NCI-H128 (cell line): Measurements from ENCODE around the gene SLC2A4RG.

Experiments
- DNase-seq: peaks from one replicate; lab custom pipeline; 2025; ENCODE audit not compliant: unreplicated experiment; lab: John Stamatoyannopoulos, UW

Gene SLC2A4RG

GRCh38 chr20:63752411-63753101 is 13.0 kb downstream of the SLC2A4RG start:
- no peak for DNase-seq

DNA sequence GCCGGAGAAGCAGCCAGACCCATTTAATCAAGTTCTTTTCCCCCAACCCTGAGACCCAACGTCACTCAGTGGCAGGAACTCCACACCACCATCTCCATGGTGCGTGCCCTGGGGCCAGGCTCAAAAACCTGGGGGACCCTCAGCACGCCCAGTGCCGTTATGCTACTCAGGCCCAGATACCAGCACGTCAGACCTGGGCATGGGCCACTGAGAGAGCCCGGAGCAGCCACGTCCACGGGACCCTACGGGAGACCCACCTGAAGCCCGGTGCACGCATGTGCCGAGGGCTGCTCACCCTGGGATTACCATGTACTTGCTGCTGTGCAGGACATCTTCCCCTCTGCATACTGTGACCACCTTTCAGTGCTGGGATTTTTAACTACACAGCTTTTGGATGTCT is 13.8 kb downstream of the SLC2A4RG start:
- no peak for DNase-seq

GRCh38 chr20:63754008-63754407 is 14.4 kb downstream of the SLC2A4RG start:
- DNase-seq: no peak

DNA sequence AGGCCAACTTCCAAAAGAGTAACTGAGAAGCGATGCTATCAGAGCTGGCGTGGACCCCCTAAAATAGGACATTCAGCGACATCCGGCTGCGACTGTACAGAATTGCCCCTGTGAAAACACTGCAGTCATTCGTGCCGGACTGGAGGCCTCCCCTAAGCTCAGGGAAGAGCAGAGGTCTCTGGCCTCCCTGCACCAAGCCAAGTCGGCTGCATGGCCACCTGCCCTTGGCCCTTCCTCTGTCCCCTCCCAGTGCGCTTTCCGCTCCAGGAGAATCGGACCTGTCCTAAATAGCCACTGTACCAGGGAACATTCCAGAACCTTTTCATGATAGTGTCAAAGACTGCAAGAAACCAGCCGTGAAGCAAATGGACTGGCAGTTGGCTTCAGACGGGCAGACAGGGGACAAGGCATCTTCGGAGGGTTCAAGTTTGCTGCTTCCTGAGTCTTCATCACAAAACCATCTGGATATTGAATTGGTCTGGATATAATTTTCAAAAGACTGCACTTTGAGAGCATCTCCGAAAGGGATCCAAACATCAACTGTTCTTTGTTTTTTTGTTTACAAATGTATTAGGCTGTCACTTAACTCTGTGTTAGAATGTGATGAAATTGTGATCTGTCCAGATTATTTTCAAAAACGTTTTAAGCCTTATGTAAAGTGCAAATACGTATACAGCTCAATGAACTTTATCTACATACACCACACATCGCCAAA is 16.5 kb downstream of the SLC2A4RG start:
- no peak for DNase-seq

DNA sequence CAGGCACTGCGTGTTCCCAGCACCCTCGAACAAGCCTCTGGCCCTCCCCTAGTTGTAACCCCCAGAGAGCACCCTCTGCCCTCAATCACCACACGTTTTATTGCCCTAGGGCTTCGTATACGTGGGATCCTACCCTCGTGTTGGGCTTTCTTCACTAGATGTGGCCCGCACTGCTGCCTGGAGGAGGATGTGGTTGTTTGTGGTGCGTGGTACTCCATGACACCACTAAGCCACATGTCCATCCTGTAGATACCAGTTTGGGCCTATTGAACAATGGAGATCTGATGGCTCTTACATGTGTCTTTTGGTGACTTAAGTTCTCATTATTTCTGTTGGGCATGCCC is 17.0 kb downstream of the SLC2A4RG start:
- no peak for DNase-seq

GRCh38 chr20:63758152-63758551 is 18.6 kb downstream of the SLC2A4RG start:
- DNase-seq: no peak

DNA sequence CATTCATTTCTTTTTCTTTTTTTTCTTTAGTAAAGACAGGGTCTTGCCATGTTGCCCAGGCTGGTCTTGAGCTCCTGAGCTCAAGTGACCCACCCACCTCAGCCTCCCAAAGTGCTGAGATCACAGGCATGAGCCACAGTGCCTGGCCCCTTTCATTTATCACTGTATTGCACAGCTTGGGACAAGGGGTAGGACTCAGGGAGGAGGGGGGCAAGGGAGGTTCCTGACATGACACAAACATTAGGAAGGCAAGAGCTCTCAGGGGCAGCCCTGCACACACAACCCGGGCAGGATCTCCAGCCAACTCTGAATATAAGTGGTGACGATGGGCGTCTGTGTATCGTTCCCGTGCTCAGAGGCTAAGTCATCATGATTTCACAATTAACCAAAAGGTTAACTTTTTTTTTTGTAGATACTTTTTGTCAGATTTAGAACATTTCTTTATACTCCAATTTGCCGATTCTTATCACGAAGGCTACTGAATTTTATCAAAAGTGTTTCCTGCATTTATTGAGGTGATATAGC is 19.9 kb downstream of the SLC2A4RG start:
- DNase-seq: no peak

DNA sequence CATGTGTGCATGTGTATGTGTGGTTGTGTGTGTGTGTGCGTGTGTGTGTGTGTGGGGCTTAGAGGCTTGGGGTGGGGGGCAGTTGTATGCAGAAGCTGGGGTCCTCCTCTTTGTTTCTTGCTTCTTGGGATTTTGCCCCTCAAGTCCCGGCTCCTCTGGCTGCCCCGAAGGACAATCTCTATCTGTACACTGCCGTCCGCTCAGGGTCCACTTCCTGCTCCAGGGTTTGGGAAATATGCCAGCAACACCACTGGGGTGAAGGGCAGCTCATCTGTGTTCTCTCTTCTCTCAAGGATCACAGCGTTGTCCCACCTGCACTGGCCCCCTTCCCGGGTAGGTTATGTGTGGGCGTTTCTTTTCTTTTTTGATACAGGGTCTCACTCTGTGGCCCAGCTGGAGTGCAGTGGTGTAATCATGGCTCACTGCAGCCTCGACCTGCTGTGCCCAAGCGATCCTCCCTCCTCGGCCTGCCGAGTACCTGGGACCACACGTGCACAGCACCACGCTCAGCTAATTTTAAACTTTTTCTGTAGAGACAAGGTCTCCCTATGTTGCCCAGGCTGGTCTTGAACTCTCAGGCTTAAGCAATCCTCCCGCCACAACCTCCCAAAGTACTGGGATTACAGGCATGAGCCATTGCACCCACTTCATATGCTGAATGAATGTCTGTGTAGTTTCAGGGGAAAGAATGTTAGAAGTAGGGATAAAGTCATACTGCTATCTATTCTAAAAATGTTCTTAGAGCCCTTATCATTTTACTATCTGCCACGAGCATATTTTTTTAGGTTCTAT is 25.7 kb downstream of the SLC2A4RG start:
- DNase-seq: no peak

GRCh38 chr20:63765902-63766301 is 26.3 kb downstream of the SLC2A4RG start:
- no peak for DNase-seq

DNA sequence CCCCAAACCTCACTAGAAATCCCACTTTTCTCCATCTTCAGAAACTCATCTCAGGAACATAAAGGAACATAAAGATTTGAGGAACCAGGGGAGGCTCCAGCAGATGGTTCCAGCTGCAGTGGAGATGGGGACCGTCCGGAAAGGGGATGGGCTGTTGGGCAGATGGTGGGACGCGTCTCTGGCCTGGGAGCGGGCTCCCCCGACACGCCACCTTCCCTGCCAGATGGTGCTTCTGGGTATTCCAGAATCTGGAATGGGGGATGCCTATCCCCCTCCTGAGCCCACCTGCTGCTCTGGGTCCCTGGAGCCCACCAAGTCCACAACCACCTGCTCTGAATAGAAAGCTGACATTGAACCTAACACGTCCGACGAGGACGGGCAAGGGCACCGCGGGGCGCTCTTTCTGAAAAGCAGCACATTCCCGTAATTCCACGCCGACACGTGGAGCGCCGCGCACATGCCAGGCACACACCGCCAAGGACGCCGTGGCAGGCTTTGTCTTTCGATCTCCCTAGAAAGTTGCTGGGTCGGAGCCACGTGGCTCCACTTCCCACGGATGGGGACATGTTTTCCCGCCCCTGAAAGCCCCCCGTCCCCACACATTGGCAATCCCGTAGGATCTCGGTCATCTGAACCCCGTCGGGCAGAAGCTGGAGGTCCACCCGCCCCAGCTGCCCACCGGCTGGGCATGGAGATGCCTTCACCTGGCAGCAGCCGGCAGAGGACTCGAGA is 27.3 kb downstream of the SLC2A4RG start:
- DNase-seq: no peak

DNA sequence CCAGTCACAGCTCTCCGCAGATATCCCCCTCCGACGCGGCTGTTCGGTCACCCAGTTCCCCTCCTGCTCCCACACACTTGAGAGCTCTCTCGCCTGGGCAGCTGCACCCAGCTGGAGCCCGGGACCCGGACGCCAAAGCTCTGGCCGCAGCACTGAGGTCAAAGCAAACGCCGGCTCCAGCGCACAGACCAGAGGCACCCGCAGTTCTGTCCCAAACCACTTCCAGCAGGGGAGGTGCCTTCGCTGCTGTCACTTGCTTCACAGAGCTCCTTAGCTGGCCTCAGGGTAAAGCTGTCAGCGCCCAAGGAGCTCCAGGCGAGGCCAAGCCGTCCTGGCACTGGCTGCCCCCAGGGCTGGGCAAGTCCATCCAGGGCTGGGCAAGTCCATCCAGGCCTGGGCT is 27.9 kb downstream of the SLC2A4RG start:
- DNase-seq: no peak

DNA sequence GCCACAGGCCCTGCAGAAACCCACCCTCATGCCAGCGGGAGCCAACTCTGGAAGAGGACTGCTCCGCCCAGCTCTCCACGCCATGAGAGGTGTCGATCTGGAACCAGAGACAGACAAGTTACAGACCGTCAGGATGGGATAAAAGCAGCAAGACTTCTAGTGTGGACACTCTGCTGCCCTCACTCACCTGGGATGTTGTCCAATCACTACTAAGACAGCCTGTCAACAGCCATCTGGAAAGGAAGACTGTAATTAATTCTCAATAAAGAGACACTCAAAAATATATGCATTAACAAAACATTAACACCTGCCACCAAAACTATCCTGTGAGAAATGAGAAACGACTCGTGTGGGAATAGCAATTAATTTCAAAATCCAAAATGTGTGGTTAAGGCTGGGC is 28.3 kb downstream of the SLC2A4RG start:
- no peak for DNase-seq

DNA sequence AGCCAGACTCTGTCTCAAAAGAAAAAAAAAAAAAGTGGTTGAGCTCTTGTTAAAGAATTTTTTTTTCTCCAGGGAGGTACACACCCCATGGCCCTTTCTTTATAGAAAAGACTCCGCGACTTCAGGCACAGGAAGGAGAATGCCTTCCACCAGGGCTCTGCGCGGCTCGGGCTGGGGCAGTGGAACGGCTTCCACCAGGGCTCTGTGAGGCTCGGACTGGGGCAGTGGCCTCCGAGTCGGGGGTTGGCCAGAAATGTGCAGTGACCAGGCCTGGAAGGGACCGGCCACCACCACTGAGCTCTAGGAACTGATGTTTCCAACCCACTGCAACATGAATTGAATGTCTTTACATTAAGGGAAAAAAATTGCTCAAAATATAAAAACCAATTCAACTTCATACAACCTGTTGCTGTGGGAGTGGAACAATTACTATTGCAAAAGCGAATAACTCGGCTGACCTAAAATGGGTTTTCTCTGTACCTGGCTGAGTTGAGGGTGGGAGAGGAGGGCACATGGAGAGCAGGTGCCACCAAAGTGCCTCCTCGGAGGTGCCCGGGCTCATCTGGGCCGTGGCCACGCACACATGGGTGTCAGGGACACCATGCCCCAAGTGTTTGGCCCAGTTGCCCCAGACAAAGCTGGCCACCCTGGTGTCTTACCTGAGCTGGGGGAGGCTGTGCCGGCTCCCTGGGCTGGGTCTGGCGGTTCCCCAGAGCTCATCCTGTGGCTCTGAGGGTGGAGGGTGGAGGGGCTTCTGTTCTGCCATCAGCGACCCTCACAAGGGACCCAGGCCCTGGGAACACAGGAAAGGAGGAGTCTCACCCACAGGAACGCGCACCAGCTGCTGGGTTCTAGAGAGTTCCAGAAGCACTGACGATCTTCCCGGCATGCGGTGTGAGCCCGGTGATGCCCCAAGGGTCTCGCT is 29.3 kb downstream of the SLC2A4RG start:
- DNase-seq: no peak

DNA sequence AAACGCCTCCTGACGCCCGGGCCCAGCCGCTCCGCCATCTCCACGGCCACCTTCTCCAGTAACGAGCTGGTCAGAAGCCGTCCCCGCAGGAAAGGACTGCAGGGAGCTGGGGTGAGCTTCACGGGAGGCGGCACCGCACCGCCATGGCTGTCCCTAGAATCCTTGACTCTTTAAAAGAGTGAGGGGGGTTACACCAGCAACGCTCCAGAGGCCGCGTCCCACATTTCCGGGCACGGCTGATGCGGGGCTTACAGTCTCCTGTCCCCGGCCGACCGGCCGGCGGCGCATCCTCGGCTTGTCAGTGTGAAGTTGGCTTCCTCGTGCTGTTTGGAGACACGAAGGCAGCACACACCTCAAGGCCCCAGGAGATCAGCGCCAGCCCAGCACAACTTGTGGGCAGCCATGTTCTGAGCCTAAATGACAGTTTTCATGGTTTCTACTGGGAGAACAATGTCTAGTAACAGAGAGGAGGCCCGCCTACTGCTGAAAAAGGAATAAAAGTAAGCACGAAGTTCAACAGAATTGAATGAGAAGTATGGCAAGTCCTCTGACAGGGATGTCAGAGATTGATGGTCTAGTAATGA is 30.4 kb downstream of the SLC2A4RG start:
- no peak for DNase-seq

DNA sequence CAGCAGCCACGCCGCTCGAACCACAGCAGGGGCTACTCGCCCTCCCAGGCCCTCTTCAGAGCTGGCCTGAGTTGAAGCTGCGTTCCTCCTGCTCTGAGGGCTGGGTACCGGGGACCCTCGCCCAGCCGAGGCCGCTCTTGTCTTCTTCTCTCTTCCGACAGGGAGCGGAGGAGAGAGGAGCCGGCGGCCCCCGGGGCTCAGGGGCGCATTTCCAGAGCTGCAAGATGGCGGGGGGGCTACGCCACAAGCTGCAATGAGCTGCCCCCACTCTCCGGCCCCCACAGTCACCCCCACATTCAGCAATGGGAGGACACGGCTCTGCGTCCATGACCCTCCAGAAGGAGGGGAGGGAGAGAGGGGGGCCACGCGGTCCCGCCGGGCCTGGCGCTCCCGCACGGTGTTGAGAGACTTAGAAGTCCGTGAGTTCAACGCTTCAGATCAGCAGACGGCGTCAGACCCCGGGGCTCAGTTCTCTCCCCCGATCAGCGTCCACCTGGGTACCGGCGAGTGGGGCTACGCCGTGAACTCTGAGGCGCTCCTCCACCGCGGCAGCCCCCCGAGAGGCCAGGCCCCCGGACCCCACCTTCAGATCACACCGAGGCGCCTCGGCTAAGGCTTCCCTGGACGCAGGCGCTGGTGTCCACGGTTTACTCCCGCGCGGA is 31.6 kb downstream of the SLC2A4RG start:
- DNase-seq: no peak

GRCh38 chr20:63772781-63773518 is 33.4 kb downstream of the SLC2A4RG start:
- no peak for DNase-seq

- no peak for DNase-seq
Observed at GRCh38 chr20:63773571-63774241, 34.1 kb downstream of the SLC2A4RG start.

GRCh38 chr20:63774306-63774705 is 34.7 kb downstream of the SLC2A4RG start:
- DNase-seq: no peak
